ENCODE data around the gene ZNF497.
"Not testable (repeated sequence)": the region's sequence is repeated elsewhere in the genome, so short reads cannot be mapped to it uniquely, and the experiment has no call there.

The ZNF497 gene

DNA sequence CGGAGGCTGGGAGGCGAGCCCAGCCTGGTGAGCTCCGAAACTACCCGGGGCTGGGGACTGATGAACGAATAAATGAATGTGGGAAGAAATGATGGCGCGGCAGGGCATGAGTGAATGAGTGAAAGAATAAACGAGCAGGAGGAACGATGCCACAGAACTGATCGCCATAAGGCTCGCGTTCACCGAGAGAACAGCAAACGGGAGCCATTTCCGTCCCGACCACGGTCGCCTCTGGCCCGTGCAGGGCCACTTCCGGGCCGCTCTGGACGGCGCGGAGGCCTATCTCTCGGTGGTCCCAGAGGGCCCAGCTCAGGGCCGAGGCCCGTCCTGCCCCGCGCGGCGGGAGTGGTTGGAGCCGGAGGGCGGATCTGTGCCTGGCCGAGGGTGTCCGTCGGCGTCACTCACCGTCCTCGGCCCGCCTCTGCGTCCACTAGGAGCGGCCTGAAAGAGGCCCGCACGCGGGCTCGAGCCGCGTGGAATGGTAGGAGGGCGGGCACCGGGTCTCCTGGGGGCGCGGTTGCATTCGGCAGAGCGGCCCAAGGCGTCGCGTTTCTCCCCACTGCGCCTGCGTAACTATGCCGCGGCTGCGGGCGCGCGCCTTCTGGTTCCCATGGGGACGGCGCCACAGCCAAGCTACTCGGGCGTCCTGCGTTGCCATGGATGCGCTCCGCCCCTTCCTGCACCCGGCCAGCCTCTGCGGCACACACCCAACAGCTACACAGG is at the start of gene ZNF497:
Gene ZNF497 (minus strand): TSS at position 480 of the 723 bp plus-strand sequence. CDS start 5,116 bp downstream, outside the sequence.
- DNase-seq: peak; percentile 94

DNA sequence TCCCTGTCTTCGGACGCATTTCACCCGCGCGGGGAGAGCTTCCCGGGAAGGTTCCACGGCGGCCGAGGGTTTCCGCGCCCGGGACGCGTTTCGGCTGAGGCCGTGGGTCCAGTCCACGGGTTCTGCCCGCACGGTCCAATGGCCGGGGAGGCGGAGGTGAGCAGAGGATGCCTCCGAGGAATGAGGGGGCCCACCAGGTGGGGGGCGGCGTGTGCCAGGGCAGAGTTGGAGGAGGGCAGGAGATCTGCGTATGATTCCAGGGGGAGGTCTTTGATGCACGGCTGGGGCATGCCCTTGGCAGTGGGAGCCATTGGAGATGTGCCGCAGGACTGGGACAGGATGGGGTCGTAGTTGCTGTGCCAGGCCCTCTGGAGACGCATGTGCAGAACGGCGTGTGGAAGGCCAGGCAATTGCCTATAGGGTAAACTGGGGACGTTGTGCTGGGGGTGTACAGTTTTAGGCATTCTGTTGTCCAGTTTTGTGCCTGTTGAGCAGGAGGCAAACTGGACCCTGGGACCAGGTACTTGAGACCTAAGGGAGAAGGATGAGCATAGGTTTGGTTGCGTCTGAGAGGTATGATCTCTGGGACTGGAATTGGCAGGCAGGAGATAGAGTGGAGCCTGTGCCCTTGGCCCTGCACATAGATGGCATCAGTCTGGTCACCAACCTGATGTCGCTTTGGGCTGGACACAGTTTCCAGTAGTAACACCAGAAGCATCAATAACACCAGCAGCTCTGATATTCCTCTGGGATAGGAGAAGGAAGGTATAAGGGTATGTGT is 46.6 kb upstream of the ZNF497 start:
- DNase-seq: peak; percentile 46

DNA sequence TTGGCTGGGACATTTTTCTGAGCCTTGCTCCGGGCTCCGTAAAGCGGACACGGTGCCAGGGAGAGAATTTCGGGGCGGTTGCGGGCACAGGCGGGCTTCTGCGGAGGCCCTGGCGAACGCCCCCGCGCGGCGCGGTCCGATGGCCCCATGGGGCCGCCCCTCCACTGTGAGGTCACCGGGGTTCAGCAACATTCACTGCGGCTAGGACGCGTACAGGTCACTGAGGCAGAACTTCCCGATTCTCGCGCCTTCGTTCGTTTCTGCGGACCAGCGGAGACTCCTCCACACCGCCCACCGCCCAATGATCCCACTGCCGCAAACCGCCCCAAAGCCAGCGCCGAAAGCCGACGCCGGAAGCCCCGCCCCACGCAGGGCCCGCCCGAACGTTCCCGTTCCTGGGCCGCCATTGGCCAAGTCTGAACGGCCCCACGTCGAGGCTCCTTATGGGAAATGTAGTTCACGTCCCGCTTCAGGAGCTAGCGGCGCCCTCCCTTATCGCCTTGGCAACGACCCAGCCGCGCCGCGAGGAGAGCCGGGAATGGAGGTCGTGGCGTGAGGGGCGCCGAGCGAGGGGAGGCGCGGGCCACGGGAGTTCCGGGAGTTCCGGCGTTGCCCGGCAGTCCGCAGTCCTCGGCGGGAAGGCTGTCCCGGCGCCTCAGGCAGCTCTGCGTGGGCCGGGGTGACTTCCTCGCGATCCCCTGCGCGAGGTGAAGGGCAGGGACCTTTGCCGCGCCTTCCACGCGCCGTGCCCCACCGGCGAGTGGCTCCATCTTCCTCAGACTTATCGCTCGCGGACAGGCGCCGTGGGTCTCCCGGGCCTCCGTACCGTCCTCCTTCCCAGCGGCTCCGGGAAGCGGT is 45.8 kb upstream of the ZNF497 start, which contains the start of gene ZNF584:
Gene ZNF584 (plus strand): TSS at position 498 of the 858 bp plus-strand sequence. CDS start 499 bp downstream, outside the sequence.
- peak; percentile 95 for DNase-seq

GRCh38 chr19:58407658-58408151 is 45.2 kb upstream of the ZNF497 start:
- no peak for DNase-seq

GRCh38 chr19:58406818-58407657 is 44.5 kb upstream of the ZNF497 start:
- no peak for DNase-seq

DNA sequence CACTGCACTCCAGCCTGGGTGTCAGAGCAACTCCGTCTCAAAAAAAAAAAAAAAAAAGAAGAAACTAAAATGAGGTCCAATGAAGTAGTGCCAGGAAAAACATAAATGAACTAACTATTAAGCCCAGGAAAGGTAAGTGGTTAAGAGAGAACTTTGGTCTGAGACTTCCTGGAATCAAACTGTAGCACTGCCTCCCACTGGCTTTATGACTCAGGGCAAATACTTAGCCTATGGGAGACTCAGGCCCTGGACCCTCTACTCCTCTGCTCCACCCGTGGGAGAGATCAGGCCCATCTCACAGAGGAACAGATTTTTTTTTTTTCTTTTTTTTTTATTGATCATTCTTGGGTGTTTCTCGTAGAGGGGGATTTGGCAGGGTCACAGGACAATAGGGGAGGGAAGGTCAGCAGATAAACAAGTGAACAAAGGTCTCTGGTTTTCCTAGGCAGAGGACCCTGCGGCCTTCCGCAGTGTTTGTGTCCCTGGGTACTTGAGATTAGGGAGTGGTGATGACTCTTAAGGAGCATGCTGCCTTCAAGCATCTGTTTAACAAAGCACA is 41.4 kb upstream of the ZNF497 start:
- not testable (repeated sequence) for DNase-seq

DNA sequence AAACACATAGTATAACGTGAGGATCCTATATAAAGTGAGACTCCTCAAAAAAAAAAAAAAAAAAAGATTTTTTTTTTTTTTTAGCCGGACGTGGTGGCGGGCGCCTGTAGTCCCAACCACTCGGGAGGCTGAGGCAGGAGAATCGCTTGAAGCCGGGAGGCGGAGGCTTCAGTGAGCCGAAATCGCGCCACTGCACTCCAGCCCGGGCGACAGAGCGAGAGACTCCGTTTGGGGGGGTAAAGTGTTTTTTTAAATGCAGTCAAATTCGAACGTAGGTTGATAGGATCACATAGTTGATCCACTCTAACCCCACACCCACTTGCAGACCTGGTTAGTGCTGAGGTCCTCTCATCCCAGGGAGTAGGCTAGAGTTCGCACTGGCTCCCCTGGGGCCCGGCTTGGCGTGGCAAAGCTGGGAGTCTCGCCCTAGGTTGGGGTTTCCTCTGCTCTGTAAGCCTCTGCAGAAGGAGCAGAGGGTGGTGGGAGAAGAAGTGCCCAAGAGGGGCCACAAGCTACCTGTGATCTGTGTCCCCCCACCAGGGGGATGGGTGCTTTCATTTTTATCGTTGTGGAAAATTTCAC is 39.4 kb upstream of the ZNF497 start:
- no peak for DNase-seq

GRCh38 chr19:58400916-58401839 is 38.6 kb upstream of the ZNF497 start:
- peak; percentile 99 for DNase-seq

DNA sequence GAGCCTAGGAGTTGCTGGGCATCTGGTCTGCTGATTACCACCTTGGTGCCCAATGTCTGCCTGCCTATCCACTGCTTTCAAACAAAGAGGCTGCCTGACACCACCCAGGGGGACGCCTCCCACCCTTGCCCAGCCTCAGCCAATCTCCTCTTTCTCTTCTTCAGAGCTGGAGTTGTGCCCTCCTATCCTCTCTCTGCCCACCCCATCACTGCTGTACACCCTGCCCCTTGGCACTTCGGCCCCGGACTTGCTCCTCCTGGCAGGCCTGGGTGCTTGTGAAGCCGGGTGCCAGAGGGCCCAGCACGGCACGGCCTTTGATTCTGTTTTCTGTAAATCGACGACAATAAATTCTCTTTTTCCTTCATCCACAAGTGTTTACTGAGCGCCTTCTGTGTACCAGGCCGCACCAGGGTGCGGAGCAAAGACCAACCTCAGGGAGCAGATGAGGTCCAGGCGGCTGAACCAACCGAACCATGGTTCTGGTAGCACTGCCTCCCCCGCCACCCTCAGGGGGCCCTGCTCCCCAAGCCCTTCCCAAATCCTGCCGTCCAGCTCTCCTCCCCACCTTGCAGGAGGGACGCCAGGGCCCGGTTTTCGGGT is 37.9 kb upstream of the ZNF497 start:
- DNase-seq: no peak

DNA sequence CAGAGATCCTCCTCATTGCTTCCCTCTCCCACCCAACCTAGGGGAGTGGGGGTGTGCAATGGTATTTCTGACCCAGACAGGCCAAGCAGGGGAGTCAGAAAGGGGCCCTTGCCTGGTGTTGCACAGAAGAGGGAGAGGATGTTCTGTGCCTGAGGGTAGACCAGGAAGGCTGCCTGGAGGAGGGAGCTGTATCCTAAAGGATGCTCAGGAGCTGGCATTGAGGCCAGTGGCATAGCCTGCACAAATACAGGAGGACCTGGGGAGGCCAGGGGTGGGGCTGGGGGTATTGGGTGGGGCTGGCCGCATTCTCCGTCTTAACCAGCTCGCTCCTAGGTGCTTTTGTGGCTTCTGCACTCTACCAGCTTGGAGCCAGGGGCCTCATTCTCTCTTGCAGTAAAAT is 37.4 kb upstream of the ZNF497 start:
- DNase-seq: no peak

DNA sequence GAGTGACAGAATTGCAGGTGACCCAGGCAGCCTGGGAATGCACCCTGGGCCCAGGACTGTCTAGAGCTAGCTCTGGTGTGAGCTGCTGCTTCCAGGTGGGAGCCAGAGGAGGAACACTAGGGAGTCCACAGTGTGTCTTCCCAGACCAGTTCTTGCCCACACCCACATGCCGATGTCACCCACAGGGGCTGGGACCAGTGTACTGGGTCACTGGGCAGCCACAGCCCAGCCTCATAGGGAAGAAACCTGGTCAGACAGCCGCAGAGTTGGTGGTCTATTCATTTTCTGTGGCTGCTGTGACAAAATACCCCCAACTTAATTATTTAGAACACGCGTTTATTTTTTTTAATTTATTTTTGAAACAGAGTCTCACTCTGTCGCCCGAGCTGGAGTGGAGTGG is 36.0 kb upstream of the ZNF497 start:
- no peak for DNase-seq

GRCh38 chr19:58398087-58398486 is 35.5 kb upstream of the ZNF497 start:
- no peak for DNase-seq

DNA sequence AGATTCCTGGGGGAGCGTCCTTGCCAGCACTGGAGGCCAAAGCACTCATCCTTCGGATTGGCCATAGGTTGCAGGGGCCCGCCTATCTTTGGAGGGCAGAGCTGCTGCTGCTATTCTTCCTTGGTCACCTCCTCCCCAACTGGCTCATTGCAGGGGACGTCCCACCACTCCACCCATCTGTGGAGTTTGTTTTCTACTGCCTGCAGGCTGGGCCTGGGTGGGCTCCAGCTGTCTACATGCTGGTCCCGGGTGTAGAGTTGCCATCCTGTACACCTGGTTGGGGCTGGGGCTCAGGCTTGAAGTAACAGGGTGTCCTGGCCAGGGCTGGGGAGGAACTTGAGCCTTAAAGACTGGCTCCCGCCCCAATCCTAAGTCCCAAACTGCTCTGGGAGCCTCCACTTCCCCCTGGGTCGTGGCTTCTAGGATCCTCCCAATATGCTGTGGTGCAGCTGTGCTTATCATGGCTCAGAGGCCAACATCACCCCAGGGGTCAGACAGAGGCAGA is 35.0 kb upstream of the ZNF497 start:
- DNase-seq: no peak

DNA sequence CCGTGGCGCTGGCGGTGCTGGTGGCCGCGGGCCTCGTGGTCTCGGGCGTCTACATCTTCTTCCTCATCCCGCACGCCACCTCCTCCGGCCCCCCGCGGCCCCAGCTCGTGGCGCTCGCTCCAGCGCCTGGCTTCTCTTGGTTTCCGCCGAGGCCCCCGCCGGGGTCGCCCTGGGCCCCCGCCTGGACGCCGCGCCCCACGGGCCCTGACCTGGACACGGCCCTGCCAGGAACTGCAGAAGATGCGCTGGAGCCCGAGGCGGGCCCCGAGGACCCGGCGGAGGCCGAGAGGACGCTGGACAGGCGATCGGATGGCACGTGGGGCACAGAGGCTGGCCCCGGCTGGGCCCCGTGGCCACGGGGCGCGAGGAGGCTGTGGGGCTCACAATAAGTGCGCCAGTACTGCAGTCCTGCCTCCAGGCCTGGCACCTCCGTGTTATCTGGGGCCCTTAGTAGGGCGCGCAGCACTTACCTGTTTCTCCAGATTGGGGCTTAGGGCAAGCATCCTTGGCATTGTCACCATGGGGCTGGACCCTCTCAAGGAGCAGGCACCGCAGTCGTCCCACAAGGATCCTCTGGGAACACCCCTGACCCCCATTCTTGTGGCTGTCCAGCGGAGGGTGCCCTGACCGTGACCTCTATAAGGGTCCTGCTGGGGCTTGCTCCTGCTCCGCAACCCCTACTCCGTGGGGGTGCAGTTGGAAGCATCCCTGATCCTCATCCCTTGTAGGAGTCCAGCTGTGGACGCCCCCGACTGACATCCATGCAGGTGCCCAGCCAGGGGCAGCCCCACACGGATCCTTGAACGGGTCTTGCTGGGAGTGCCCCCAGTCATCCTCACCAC is 34.4 kb upstream of the ZNF497 start:
- no peak for DNase-seq

DNA sequence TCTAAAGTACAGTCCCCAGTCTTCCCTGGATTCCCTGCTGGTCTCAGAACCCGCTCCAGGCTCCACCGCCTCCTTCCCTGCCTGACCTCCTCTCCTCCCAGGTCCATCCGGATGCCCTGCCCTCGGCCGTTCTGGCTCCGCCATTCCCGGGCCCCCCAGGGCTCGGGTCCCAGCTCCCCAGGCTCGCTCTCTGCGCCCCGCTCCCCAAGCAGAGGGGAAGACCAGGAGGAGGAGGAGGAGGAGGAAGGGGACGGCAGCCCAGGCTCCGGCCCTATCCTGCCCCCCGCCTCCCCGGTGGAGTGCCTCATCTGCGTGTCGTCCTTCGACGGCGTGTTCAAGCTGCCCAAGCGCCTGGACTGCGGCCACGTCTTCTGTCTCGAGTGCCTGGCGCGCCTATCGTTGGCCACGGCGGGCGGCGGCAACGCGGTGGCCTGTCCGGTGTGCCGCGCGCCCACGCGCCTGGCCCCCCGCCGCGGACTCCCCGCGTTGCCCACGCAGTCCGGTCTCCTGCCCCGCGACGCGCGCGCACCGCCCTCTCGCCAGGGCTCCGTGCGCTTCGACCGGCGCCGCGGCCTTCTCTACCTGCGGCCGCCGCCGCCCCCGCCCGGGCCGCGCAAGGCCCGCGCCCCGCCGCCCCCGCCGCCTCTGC is 33.6 kb upstream of the ZNF497 start:
- DNase-seq: peak; percentile 27

- DNase-seq: peak; percentile 9
Observed at GRCh38 chr19:58395220-58395978, 32.8 kb upstream of the ZNF497 start, which contains the start of gene RNF225. Gene RNF225 (plus strand): TSS chr19:58395656. CDS start chr19:58396090, 434 bp downstream.

DNA sequence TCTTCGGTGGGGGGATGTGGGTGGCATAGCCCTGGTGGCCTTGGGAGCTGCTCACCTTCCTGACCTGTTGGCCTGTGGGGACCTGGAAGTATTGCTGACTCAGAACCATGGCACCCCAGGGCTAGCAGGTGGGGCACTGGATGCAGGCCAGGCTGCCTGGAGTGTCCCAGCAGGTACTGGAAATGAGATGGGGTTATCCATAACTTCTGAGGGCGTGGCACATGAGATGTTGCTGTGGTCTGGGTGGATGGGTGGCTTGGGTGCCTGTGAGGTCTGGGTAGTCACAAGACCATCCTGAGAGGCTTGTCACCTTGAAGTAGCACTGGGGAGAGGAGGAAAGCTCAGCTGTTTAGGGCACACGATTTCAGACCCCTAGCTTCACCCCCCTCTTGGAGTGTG is 32.3 kb upstream of the ZNF497 start:
- no peak for DNase-seq

All from HCEC 1CT (cell line).